IPS-15b (cell line): Measurements from ENCODE around the gene PER2.

ENCODE experiments used
- H3K27me3 ChIP-seq: one replicate; pipeline ENCODE4 v1.6.1; 2013; ENCODE audit warnings: low read length; ENCODE audit not compliant: control insufficient read depth, insufficient read depth
- H3K36me3 ChIP-seq: one replicate; pipeline ENCODE4 v1.6.1; 2013; ENCODE audit warnings: low read length; ENCODE audit not compliant: control insufficient read depth, insufficient read depth
- H3K4me1 ChIP-seq: one replicate; pipeline ENCODE4 v1.6.1; 2013; ENCODE audit warnings: mild to moderate bottlenecking, low read length; ENCODE audit not compliant: control insufficient read depth, insufficient read depth
- H3K4me3 ChIP-seq: one replicate; pipeline ENCODE4 v1.5.1; 2013; ENCODE audit warnings: low read depth, low read length
- H3K9ac ChIP-seq: one replicate; pipeline ENCODE4 v1.6.1; 2013; ENCODE audit warnings: low read depth, mild to moderate bottlenecking, low read length
- H3K9me3 ChIP-seq: one replicate; pipeline ENCODE4 v1.6.1; 2013; ENCODE audit warnings: mild to moderate bottlenecking, low read length; ENCODE audit not compliant: control insufficient read depth, insufficient read depth

PER2 gene

GRCh38 chr2:238270606-238271005 lies 17.8 kb downstream of the PER2 start:
- Histone ChIP-seq H3K4me3 (no peak overlapping the region), H3K9ac (no peak overlapping the region), H3K4me1 (no peaks in the 10 kb centered on the region), H3K36me3 (no peaks in the 10 kb centered on the region), H3K9me3 (no peaks in the 10 kb centered on the region), H3K27me3 (no peaks in the 10 kb centered on the region)

- no peaks in the 10 kb centered on the region for H3K36me3 ChIP-seq
Measured at GRCh38 chr2:238269741-238270140, 18.7 kb downstream of the PER2 start.

GRCh38 chr2:238267884-238268680 lies 20.3 kb downstream of the PER2 start:
- Histone ChIP-seq H3K4me1 (no peaks in the 10 kb centered on the region), H3K36me3 (no peaks in the 10 kb centered on the region), H3K9me3 (no peaks in the 10 kb centered on the region), H3K4me3 (no peak overlapping the region), H3K9ac (no peak overlapping the region), H3K27me3 (no peaks in the 10 kb centered on the region)

More at GRCh38 chr2:238269741-238270140, 18.7 kb downstream of the PER2 start:
- H3K4me3 ChIP-seq, result no peak overlapping the region
- H3K9ac ChIP-seq, result no peak overlapping the region
- no peaks in the 10 kb centered on the region for H3K9me3 ChIP-seq
- no peaks in the 10 kb centered on the region for H3K4me1 ChIP-seq
- H3K27me3 ChIP-seq, result no peaks in the 10 kb centered on the region

GRCh38 chr2:238267341-238267710 lies 21.1 kb downstream of the PER2 start:
- H3K9ac ChIP-seq, result no peak overlapping the region
- H3K4me3 ChIP-seq, result no peak overlapping the region
- no peaks in the 10 kb centered on the region for H3K36me3 ChIP-seq
- no peaks in the 10 kb centered on the region for H3K9me3 ChIP-seq
- H3K4me1 ChIP-seq, result no peaks in the 10 kb centered on the region
- no peaks in the 10 kb centered on the region for H3K27me3 ChIP-seq

- Histone ChIP-seq H3K27me3 (no peaks in the 10 kb centered on the region), H3K9me3 (no peaks in the 10 kb centered on the region), H3K4me3 (no peak overlapping the region), H3K36me3 (peaks cover 2% of the 10 kb centered on the region), H3K9ac (no peak overlapping the region), H3K4me1 (no peaks in the 10 kb centered on the region)
Measured at GRCh38 chr2:238265605-238266004, 22.8 kb downstream of the PER2 start.

GRCh38 chr2:238264072-238264460 lies 24.3 kb downstream of the PER2 start:
- no peak overlapping the region for H3K9ac ChIP-seq
- no peaks in the 10 kb centered on the region for H3K9me3 ChIP-seq
- peaks cover 5% of the 10 kb centered on the region for H3K36me3 ChIP-seq
- no peak overlapping the region for H3K4me3 ChIP-seq
- H3K27me3 ChIP-seq, result no peaks in the 10 kb centered on the region
- no peaks in the 10 kb centered on the region for H3K4me1 ChIP-seq

- Histone ChIP-seq H3K9ac (no peak overlapping the region), H3K9me3 (no peaks in the 10 kb centered on the region), H3K27me3 (no peaks in the 10 kb centered on the region), H3K4me3 (no peak overlapping the region), H3K4me1 (no peaks in the 10 kb centered on the region), H3K36me3 (peaks cover 7% of the 10 kb centered on the region)
Measured at GRCh38 chr2:238263204-238264071, 25.0 kb downstream of the PER2 start.

- no peaks in the 10 kb centered on the region for H3K9me3 ChIP-seq
- H3K27me3 ChIP-seq, result no peaks in the 10 kb centered on the region
- no peaks in the 10 kb centered on the region for H3K4me1 ChIP-seq
- no peak overlapping the region for H3K9ac ChIP-seq
- peaks cover 10% of the 10 kb centered on the region for H3K36me3 ChIP-seq
- H3K4me3 ChIP-seq, result no peak overlapping the region
Measured at GRCh38 chr2:238262496-238263122, 25.8 kb downstream of the PER2 start.

- Histone ChIP-seq H3K27me3 (no peaks in the 10 kb centered on the region), H3K4me1 (no peaks in the 10 kb centered on the region), H3K36me3 (peaks cover 10% of the 10 kb centered on the region), H3K9ac (no peak overlapping the region), H3K9me3 (no peaks in the 10 kb centered on the region), H3K4me3 (no peak overlapping the region)
Measured at GRCh38 chr2:238261718-238262375, 26.6 kb downstream of the PER2 start.

GRCh38 chr2:238260883-238261282 lies 27.5 kb downstream of the PER2 start:
- Histone ChIP-seq H3K9me3 (no peaks in the 10 kb centered on the region), H3K27me3 (no peaks in the 10 kb centered on the region), H3K36me3 (peaks cover 10% of the 10 kb centered on the region), H3K9ac (no peak overlapping the region), H3K4me3 (no peak overlapping the region), H3K4me1 (no peaks in the 10 kb centered on the region)
